Tibial nerve (tissue), 4 donors: ENCODE results near the gene ITPRID2. TPM values are rescaled to one million over a fixed set of nuclear protein-coding genes. Genes with fewer than 3 reads are reported as not detected.

Experiments
- DNase-seq, 2 donors: peaks; one replicate each; pipeline ENCODE4 v3.0.0-alpha.2; 2019; ENCODE audit warnings: low spot score in 2 of 2
- H3K27ac ChIP-seq, 4 donors: fragments of 200-600 bp; sonication (generic) in 3 of 4; one replicate each; pipeline ENCODE4 v1.5.1; 2017 to 2019; ENCODE audit warnings: mild to moderate bottlenecking in 1 of 4
- H3K27me3 ChIP-seq, 2 donors: fragments of 200-600 bp; sonication (generic) in 1 of 2; one replicate each; pipeline versions ENCODE4 v1.5.1 to v1.6.0; 2017 to 2019
- H3K36me3 ChIP-seq, 3 donors: fragments of 200-600 bp; sonication (generic); one replicate each; pipeline ENCODE4 v1.5.1; 2018 to 2019
- H3K4me1 ChIP-seq, 4 donors: fragments of 200-600 bp; sonication (generic) in 3 of 4; one replicate each; pipeline ENCODE4 v1.5.1; 2017 to 2019
- H3K4me3 ChIP-seq, 4 donors: fragments of 200-600 bp; sonication (generic) in 3 of 4; one replicate each; pipeline ENCODE4 v1.5.1; 2017 to 2019; ENCODE audit warnings: mild to moderate bottlenecking in 1 of 4, moderate library complexity in 1 of 4
- H3K9me3 ChIP-seq, 4 donors: fragments of 200-600 bp; sonication (generic) in 3 of 4; one replicate each; pipeline ENCODE4 v1.5.1; 2017 to 2019
- CTCF ChIP-seq, 5 experiments: fragments of 200-600 bp in 3 of 5; fragments of 450-650 bp in 2 of 5; sonication (generic) in 3 of 5; IDR thresholded peaks; one replicate each; pipeline ENCODE4 v1.5.1; 2016 to 2019; ENCODE audit warnings: antibody characterized with exemption in 5 of 5, mild to moderate bottlenecking in 3 of 5, moderate library complexity in 2 of 5
- EP300 ChIP-seq, 2 donors: sonication (generic); formaldehyde crosslinking; IDR thresholded peaks; one replicate each; pipeline ENCODE4 v1.6.1; 2017; ENCODE audit warnings: antibody characterized with exemption in 2 of 2, mild to moderate bottlenecking in 1 of 2
- POLR2A ChIP-seq, 2 donors: fragments of 450-650 bp; IDR thresholded peaks; one replicate each; pipeline ENCODE4 v1.6.1; 2017; ENCODE audit warnings: antibody characterized with exemption in 2 of 2, mild to moderate bottlenecking in 2 of 2, moderate library complexity in 2 of 2
- WGBS, 2 donors: methylation state at CpG; one replicate each; pipeline ENCODE4 v1.1.5; 2018; 5-methylcytosine and 5-hydroxymethylcytosine counted together
- total RNA-seq, 4 donors: library from RNA; depleted of rRNA; stranded (reverse); fragments of >200 nt; gene quantifications; one replicate each; pipeline ENCODE4 v1.1.0, GENCODE V29; 2016

ITPRID2 gene
- total RNA-seq, 4 donors from 2014 or later = 203 to 300 (median 245) TPM

GRCh38 chr2:181902625-181903024 lies 11.1 kb downstream of the ITPRID2 start:
- Histone ChIP-seq H3K4me1 (peaks cover 0 to 96% (median 33%) of the 10 kb centered on the region in 4 donors), H3K9me3 (no peaks in the 10 kb centered on the region), H3K36me3 (peaks cover 0 to 50% (median 0%) of the 10 kb centered on the region in 3 donors), H3K27ac (peak overlapping the region in 3 of 4 donors; percentile 26 to 94 (median 82)), H3K4me3 (no peak overlapping the region), H3K27me3 (no peaks in the 10 kb centered on the region)
- no peak for TF ChIP-seq EP300 (IDR thresholded peaks at IDR 0.05)
- WGBS, 2 donors = 43 to 56% methylated on average over 3 of the region's 3 CpGs
- DNase-seq = no peak

GRCh38 chr2:181904022-181904632 lies 12.6 kb downstream of the ITPRID2 start:
- DNase-seq = no peak
- Histone ChIP-seq H3K27ac (peak overlapping the region in 2 of 4 donors; percentile 82 to 94), H3K27me3 (no peaks in the 10 kb centered on the region), H3K36me3 (peaks cover 0 to 45% (median 0%) of the 10 kb centered on the region in 3 donors), H3K4me1 (peaks cover 0 to 96% (median 29%) of the 10 kb centered on the region in 4 donors), H3K9me3 (no peaks in the 10 kb centered on the region), H3K4me3 (no peak overlapping the region)
- TF ChIP-seq CTCF (IDR thresholded peaks at IDR 0.05) = peak; percentile 32 to 56 (median 45)
- TF ChIP-seq EP300 (IDR thresholded peaks at IDR 0.05) = no peak
- no peak for TF ChIP-seq POLR2A (IDR thresholded peaks at IDR 0.05)
- WGBS, 2 donors = 5 to 8% methylated on average over 2 of the region's 2 CpGs

GRCh38 chr2:181907057-181907456 lies 15.5 kb downstream of the ITPRID2 start:
- no peaks in the 10 kb centered on the region for H3K9me3 ChIP-seq
- no peak for TF ChIP-seq POLR2A (IDR thresholded peaks at IDR 0.05)
- no peak for TF ChIP-seq EP300 (IDR thresholded peaks at IDR 0.05)
- TF ChIP-seq CTCF (IDR thresholded peaks at IDR 0.05) = no peak

GRCh38 chr2:181907635-181908034 lies 16.1 kb downstream of the ITPRID2 start:
- H3K27ac ChIP-seq = peak overlapping the region in 1 of 4 donors; percentile 38
- peaks cover 0 to 17% (median 0%) of the 10 kb centered on the region in 3 donors for H3K36me3 ChIP-seq
- no peaks in the 10 kb centered on the region for H3K27me3 ChIP-seq
- no peak for DNase-seq
- 94% methylated on average over 1 of the region's 1 CpG for WGBS, 2 donors
- H3K4me3 ChIP-seq = no peak overlapping the region
- TF ChIP-seq POLR2A (IDR thresholded peaks at IDR 0.05) = no peak
- no peak for TF ChIP-seq CTCF (IDR thresholded peaks at IDR 0.05)
- no peaks in the 10 kb centered on the region for H3K9me3 ChIP-seq
- H3K4me1 ChIP-seq = peaks cover 0 to 96% (median 26%) of the 10 kb centered on the region in 4 donors

More at GRCh38 chr2:181907057-181907456, 15.5 kb downstream of the ITPRID2 start:
- Histone ChIP-seq H3K27me3 (no peaks in the 10 kb centered on the region), H3K4me1 (peaks cover 0 to 99% (median 27%) of the 10 kb centered on the region in 4 donors), H3K27ac (peak overlapping the region in 1 of 4 donors; percentile 38), H3K4me3 (no peak overlapping the region), H3K36me3 (peaks cover 0 to 20% (median 0%) of the 10 kb centered on the region in 3 donors)
- DNase-seq = no peak

- no peaks in the 10 kb centered on the region for H3K9me3 ChIP-seq
- no peak for TF ChIP-seq POLR2A (IDR thresholded peaks at IDR 0.05)
- no peak for TF ChIP-seq EP300 (IDR thresholded peaks at IDR 0.05)
- no peak for TF ChIP-seq CTCF (IDR thresholded peaks at IDR 0.05)
- peak overlapping the region in 1 of 4 donors; percentile 27 for H3K27ac ChIP-seq
- H3K4me1 ChIP-seq = peaks cover 0 to 83% (median 28%) of the 10 kb centered on the region in 4 donors
- 55 to 59% methylated on average over 2 of the region's 2 CpGs for WGBS, 2 donors
- peaks cover 0 to 27% (median 2%) of the 10 kb centered on the region in 3 donors for H3K36me3 ChIP-seq
- no peaks in the 10 kb centered on the region for H3K27me3 ChIP-seq
- DNase-seq = no peak
- no peak overlapping the region for H3K4me3 ChIP-seq
Observed at GRCh38 chr2:181910028-181910831, 18.7 kb downstream of the ITPRID2 start.
